ENCODE data around the gene BMP5. TPM values are rescaled to one million over a fixed set of nuclear protein-coding genes. Genes with fewer than 3 reads are reported as not detected.

The BMP5 gene
- polyA plus RNA-seq, 1 donor (not counting 4 experiments of a cell fraction or from before 2014, with no cell fraction given), result not detected

DNA sequence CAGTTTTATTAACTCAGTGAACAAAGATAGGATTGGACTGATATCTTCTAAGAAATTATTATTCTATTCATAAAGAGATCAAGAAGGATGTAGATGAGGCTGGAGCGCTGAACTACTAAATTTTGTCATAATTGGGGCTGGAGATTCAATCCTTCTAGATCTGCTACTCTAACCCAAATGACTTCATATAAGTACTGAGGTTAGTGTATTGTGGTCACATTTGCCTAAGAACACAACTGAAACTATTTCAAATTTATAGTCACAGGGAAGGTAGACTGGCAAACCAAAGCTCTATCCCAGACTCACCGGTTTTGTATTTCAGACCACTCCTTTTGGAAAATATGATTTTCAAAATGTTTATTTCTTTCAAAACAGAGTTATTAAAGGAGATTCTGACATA is 96.7 kb downstream of the BMP5 start:
- DNase-seq (ENCODE audit: low read depth, low spot score) (no peak), FAIRE-seq (no peak)
- Histone ChIP-seq H3K79me2 (ENCODE audit: control insufficient read depth, insufficient read depth, low read length) (no peaks in the 10 kb centered on the region), H3K9ac (ENCODE audit: control insufficient read depth, extremely low read depth, insufficient read depth, low read length) (no peak overlapping the region), H3K4me1 (ENCODE audit: control insufficient read depth, extremely low read depth, insufficient read depth, low read length) (no peaks in the 10 kb centered on the region), H3K36me3 (ENCODE audit: control insufficient read depth in 2 of 2, extremely low read depth in 1 of 2, insufficient read depth in 2 of 2, low read length in 2 of 2) (no peaks in the 10 kb centered on the region), H2AFZ (ENCODE audit: control insufficient read depth, low read length) (no peak overlapping the region), H4K20me1 (ENCODE audit: control insufficient read depth, extremely low read depth, insufficient read depth, low read length) (no peaks in the 10 kb centered on the region), H3K27me3 (ENCODE audit: control insufficient read depth, extremely low read depth, insufficient read depth, low read length) (no peaks in the 10 kb centered on the region), H3K27ac (ENCODE audit: control insufficient read depth, insufficient read depth, low read length) (no peak overlapping the region), H3K9me1 (ENCODE audit: control insufficient read depth, extremely low read depth, insufficient read depth, low read length) (no peaks in the 10 kb centered on the region), H3K4me3 (ENCODE audit: control insufficient read depth in 2 of 3, extremely low read depth in 1 of 3, insufficient read depth in 2 of 3, low read depth in 1 of 3, low read length in 3 of 3) (no peak overlapping the region), H3K9me3 (ENCODE audit: control insufficient read depth, low read depth, low read length) (no peaks in the 10 kb centered on the region), H3K4me2 (ENCODE audit: control insufficient read depth, extremely low read depth, insufficient read depth, low read depth, low read length) (no peak overlapping the region)
- dilution Hi-C loops (cut with MboI; ENCODE audit: extremely low pct_ligation_motif_present, low sequenced_read_pairs), result no loop called here
- no peak for TF ChIP-seq EZH2 (IDR thresholded peaks at IDR 0.05; ENCODE audit: low read length)
- TF ChIP-seq, protein P1, sequence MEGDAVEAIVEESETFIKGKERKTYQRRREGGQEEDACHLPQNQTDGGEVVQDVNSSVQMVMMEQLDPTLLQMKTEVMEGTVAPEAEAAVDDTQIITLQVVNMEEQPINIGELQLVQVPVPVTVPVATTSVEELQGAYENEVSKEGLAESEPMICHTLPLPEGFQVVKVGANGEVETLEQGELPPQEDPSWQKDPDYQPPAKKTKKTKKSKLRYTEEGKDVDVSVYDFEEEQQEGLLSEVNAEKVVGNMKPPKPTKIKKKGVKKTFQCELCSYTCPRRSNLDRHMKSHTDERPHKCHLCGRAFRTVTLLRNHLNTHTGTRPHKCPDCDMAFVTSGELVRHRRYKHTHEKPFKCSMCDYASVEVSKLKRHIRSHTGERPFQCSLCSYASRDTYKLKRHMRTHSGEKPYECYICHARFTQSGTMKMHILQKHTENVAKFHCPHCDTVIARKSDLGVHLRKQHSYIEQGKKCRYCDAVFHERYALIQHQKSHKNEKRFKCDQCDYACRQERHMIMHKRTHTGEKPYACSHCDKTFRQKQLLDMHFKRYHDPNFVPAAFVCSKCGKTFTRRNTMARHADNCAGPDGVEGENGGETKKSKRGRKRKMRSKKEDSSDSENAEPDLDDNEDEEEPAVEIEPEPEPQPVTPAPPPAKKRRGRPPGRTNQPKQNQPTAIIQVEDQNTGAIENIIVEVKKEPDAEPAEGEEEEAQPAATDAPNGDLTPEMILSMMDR (optimal IDR thresholded peaks at IDR 0.05 in 1 of 3, IDR thresholded peaks at IDR 0.05 in 1 of 3, conservative IDR thresholded peaks at IDR 0.05 in 1 of 3; ENCODE audit: extremely low read depth in 1 of 3, insufficient read depth in 2 of 3, low read length in 3 of 3), result no peak

DNA sequence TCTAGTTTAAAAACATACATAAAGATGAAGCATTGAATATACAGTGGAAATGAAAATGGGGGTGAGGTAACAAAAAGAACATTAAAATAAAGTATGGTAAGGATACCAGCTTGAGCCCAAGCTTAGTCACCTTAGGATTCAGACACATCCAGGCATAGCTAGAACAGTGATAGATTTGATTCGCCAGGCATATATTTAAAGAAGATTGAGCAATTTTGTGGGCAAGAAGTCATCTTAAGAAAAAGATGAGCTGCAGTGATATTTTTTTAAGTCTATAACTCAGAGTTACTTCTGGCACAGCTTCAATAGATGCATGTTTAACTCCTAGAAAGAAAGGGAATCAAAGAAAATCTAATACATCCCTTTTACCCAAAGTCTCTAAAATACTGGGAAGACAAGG is 97.9 kb downstream of the BMP5 start:
- H3K9ac ChIP-seq (ENCODE audit: control insufficient read depth, extremely low read depth, insufficient read depth, low read length), result no peak overlapping the region
- H3K9me3 ChIP-seq (ENCODE audit: control insufficient read depth, low read depth, low read length), result no peaks in the 10 kb centered on the region
- H3K79me2 ChIP-seq (ENCODE audit: control insufficient read depth, insufficient read depth, low read length), result no peaks in the 10 kb centered on the region
- dilution Hi-C loops (cut with MboI; ENCODE audit: extremely low pct_ligation_motif_present, low sequenced_read_pairs), result no loop called here
- DNase-seq (ENCODE audit: low read depth, low spot score) (no peak), FAIRE-seq (no peak)
- no peaks in the 10 kb centered on the region for H3K36me3 ChIP-seq (ENCODE audit: control insufficient read depth in 2 of 2, extremely low read depth in 1 of 2, insufficient read depth in 2 of 2, low read length in 2 of 2)
- no peaks in the 10 kb centered on the region for H3K27me3 ChIP-seq (ENCODE audit: control insufficient read depth, extremely low read depth, insufficient read depth, low read length)
- H3K4me3 ChIP-seq (ENCODE audit: control insufficient read depth in 2 of 3, extremely low read depth in 1 of 3, insufficient read depth in 2 of 3, low read depth in 1 of 3, low read length in 3 of 3), result no peak overlapping the region
- no peaks in the 10 kb centered on the region for H3K4me1 ChIP-seq (ENCODE audit: control insufficient read depth, extremely low read depth, insufficient read depth, low read length)
- no peak overlapping the region for H3K4me2 ChIP-seq (ENCODE audit: control insufficient read depth, extremely low read depth, insufficient read depth, low read depth, low read length)
- H2AFZ ChIP-seq (ENCODE audit: control insufficient read depth, low read length), result no peak overlapping the region
- no peaks in the 10 kb centered on the region for H4K20me1 ChIP-seq (ENCODE audit: control insufficient read depth, extremely low read depth, insufficient read depth, low read length)
- no peak overlapping the region for H3K27ac ChIP-seq (ENCODE audit: control insufficient read depth, insufficient read depth, low read length)
- H3K9me1 ChIP-seq (ENCODE audit: control insufficient read depth, extremely low read depth, insufficient read depth, low read length), result no peaks in the 10 kb centered on the region
- TF ChIP-seq, protein P1 (optimal IDR thresholded peaks at IDR 0.05 in 1 of 3, IDR thresholded peaks at IDR 0.05 in 1 of 3, conservative IDR thresholded peaks at IDR 0.05 in 1 of 3; ENCODE audit: extremely low read depth in 1 of 3, insufficient read depth in 2 of 3, low read length in 3 of 3), result no peak
- no peak for TF ChIP-seq EZH2 (IDR thresholded peaks at IDR 0.05; ENCODE audit: low read length)

All from keratinocyte (primary cell).